Stromal cell of bone marrow (primary cell): ENCODE measurements around the gene SMAD3.

Experiments used
- DNase-seq: peaks from one replicate; pipeline ENCODE4 v3.0.0-alpha.2; 2012; ENCODE audit warnings: low read depth

SMAD3 gene

DNA sequence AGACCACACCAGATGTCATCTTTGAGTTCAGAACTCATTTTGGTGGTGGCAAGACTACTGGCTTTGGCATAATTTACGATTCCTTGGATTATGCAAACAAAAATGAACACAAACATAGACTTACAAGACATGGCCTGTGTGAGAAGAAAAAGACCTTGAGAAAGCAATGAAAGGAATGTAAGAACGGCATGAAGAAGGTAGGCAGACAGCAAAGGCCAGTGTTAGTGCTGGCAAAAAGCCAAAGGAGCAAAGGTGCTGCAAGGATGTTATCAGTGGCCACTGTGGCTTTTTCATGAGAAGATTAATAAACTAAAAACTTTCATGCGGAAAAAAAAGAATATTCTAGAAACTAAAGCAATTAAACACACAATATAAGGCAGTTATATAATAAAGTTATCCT lies 167.2 kb downstream of the SMAD3 start:
- no peak for DNase-seq

DNA sequence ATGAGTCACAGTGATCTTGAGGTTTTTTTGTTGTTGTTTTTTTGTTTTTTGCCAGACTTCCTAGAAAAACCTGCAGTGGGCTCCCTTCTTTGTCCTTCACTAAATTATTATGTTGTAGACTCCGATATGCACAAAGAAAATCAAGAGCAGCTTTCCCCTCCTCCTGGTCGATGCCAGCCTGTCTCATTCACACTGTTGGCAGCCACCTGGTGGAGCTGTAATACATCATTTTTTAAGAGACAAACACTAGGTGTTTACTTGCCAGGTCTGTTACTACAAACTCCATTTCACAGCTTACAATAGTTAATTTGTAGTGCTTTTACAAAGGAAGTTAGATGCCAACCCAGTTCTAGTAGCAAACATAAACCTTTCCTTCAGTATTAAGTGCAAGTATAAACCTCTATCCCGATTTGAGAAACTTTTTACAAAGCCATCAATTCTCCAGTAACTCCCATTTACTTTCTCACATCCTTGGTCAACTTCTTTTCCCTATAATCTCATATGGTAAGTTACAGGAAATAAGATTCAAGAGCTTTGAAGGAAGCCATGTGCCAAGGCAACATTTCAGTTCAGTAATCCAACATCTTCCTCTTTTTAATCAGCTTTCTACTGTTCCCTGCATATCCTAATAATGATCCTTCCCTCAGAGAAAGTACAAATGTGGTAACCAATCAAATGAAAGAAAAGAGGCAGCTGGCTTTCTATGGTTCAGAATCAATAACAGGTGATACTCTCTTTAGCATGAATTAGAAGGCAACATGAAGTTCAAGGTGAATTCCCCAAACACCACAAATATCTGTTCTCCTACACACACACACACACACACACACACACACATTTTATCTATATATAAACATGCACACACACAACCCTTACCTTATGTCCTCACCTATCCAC lies 175.1 kb downstream of the SMAD3 start:
- DNase-seq, result no peak

DNA sequence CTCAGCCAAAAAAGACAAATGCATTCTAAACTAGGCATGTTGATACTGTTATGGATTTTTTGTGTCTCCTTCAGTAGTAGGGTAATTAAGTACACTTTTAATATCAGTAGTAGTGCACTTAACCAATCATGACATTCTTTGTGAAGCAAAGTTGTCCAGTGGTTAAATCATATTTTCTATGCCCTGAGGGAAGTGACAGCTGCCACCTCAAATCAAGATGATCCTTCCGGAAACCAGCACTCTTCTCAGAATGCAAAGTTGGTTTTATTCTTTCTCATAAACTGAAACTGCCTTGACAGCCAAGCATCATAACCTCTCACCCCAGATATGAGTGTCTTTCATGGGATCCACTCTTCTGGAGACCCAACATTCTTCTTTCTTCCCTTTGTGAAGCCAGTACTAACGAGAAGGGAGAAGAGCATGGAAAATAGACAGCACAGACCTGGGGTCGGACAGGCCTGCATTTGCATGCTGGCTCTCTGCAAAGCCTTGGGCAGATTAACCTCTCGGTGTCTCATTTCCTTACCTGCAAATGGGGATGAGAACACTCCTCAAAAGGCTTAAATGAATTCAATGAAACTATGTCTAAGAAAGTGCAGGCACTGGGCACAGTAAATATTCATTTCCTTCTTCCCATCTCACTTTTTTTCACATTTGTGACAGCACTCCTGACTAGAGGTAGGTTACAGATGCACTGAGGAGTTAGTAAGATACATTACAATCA lies 175.9 kb downstream of the SMAD3 start:
- DNase-seq, result no peak

DNA sequence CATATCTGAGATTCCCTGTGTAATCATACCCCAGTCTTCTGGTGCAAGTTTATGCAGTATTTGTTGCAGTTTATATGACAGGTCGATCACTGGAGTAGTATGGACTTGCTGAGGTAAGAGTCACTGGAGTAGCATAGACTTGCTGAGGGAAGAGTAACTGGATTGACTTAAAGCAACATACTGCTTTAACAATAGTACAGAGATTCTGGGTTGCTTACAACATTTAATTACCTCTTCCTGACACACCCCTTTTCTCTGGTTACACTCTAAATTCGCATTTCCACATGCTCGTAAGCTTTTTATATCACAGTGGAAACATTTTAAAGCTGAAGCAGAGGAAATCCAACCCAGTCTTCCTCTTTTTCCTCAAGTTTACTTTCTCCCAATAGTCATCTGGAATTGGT lies 177.3 kb downstream of the SMAD3 start:
- peak; percentile 26 for DNase-seq
